Measurements from ENCODE around the gene C2CD5. TPM values are rescaled to one million over a fixed set of nuclear protein-coding genes. Genes with fewer than 3 reads are reported as not detected.

C2CD5 gene
- total RNA-seq, 2 donors from 2014 or later: 38.9 to 46.0 TPM

DNA sequence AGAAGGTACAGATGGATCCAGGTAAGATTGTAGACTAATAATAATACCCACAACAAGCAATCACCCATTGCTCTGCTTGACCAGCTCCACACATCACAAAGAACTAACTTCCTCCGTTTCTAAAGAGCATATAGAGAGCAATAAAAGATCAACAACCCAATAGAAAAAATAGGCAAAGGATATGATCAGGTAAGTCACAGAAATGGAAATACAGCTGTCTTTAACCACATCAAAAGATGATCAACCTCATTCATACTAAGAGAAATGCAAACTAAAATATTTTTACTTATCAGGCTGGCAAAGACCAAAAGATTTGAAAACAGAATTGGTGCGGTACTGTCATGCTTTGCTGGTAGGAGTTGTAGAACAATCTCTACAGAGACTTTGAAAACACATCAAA lies 8.9 kb downstream of the C2CD5 start:
- intact Hi-C loops (cut with DNase I): no loop called here
- no peaks in the 10 kb centered on the region for H3K4me1 ChIP-seq

GRCh38 chr12:22535038-22535437 lies 9.3 kb downstream of the C2CD5 start:
- Histone ChIP-seq H3K9me3 (no peaks in the 10 kb centered on the region), H3K9ac (ENCODE audit: low read depth in 2 of 2, low read length in 2 of 2) (no peak overlapping the region), H3K4me1 (no peaks in the 10 kb centered on the region), H3K27me3 (no peaks in the 10 kb centered on the region), H3K4me3 (no peak overlapping the region), H3K27ac (no peak overlapping the region), H3K36me3 (no peaks in the 10 kb centered on the region)
- intact Hi-C loops (cut with DNase I): no loop called here
- no peak for TF ChIP-seq CTCF (IDR thresholded peaks at IDR 0.05)
- DNase-seq: no peak

More for the DNA sequence above, 8.9 kb downstream of the C2CD5 start:
- no peaks in the 10 kb centered on the region for H3K27me3 ChIP-seq
- H3K27ac ChIP-seq: no peak overlapping the region
- H3K9ac ChIP-seq (ENCODE audit: low read depth in 2 of 2, low read length in 2 of 2): no peak overlapping the region
- H3K36me3 ChIP-seq: no peaks in the 10 kb centered on the region
- H3K4me3 ChIP-seq: no peak overlapping the region
- no peak for DNase-seq
- H3K9me3 ChIP-seq: no peaks in the 10 kb centered on the region
- TF ChIP-seq CTCF (IDR thresholded peaks at IDR 0.05): no peak

DNA sequence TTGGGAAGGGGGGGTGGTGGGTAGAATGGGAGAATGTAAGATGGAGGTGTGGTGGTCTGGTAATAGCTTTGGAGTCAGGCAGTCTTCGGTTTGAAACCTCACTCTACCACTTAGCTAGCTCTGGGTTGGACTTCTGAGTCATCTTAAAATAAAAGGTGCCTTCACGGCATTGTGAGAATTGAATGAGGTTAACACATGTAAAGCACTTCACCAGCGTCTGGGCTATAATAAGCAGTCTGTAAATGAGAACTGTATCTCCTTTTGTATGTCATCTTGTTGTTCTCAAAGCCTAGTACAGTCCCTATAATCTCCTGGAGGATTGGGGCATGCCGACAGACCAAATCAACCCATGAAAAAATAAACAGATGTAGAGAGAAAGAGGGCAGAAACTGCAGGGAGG lies 11.2 kb downstream of the C2CD5 start:
- H3K9ac ChIP-seq (ENCODE audit: low read depth in 2 of 2, low read length in 2 of 2): no peak overlapping the region
- no peak for TF ChIP-seq CTCF (IDR thresholded peaks at IDR 0.05)
- H3K9me3 ChIP-seq: no peaks in the 10 kb centered on the region
- H3K27me3 ChIP-seq: no peaks in the 10 kb centered on the region
- H3K4me1 ChIP-seq: no peaks in the 10 kb centered on the region
- no peak for DNase-seq
- no peak overlapping the region for H3K4me3 ChIP-seq
- no peaks in the 10 kb centered on the region for H3K36me3 ChIP-seq
- intact Hi-C loops (cut with DNase I): loop anchor here (5.0 kb wide), 1 partner anchor 99 kb away; no protein-coding TSS in a partner anchor
- no peak overlapping the region for H3K27ac ChIP-seq

- Histone ChIP-seq H3K9me3 (no peaks in the 10 kb centered on the region), H3K27ac (no peak overlapping the region), H3K4me3 (no peak overlapping the region), H3K9ac (ENCODE audit: low read depth in 2 of 2, low read length in 2 of 2) (no peak overlapping the region), H3K27me3 (no peaks in the 10 kb centered on the region), H3K36me3 (no peaks in the 10 kb centered on the region), H3K4me1 (no peaks in the 10 kb centered on the region)
- TF ChIP-seq CTCF (IDR thresholded peaks at IDR 0.05): no peak
- DNase-seq: no peak
- intact Hi-C loops (cut with DNase I): loop anchor here (5.0 kb wide), 1 partner anchor 100 kb away; no protein-coding TSS in a partner anchor
Observed at GRCh38 chr12:22532317-22532716, 12.0 kb downstream of the C2CD5 start.

DNA sequence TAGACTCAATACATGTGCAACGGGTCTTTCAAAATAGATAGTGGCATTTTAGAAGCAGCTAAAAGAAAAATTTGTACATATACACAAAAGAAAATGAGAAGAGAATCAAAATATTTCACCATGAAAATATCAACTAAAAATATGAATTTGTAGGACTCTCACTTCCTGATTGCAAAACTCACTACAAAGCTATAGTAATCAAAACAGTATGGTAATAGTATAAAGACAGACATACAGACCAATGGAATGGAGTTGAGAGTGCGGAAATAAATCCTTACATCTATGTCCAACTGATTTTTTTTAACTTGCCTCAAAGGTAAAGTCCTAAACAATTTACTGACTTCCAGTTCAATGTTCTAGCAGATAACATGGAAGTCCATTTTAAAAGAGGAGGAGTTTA lies 13.1 kb downstream of the C2CD5 start:
- H3K27ac ChIP-seq: no peak overlapping the region
- no peaks in the 10 kb centered on the region for H3K4me1 ChIP-seq
- DNase-seq: no peak

More for the DNA sequence above, 13.1 kb downstream of the C2CD5 start:
- H3K36me3 ChIP-seq: no peaks in the 10 kb centered on the region
- H3K27me3 ChIP-seq: no peaks in the 10 kb centered on the region
- TF ChIP-seq CTCF (IDR thresholded peaks at IDR 0.05): no peak
- no peak overlapping the region for H3K4me3 ChIP-seq
- intact Hi-C loops (cut with DNase I): loop anchor here (5.0 kb wide), 1 partner anchor 101 kb away; no protein-coding TSS in a partner anchor
- H3K9ac ChIP-seq (ENCODE audit: low read depth in 2 of 2, low read length in 2 of 2): no peak overlapping the region
- no peaks in the 10 kb centered on the region for H3K9me3 ChIP-seq

All from colonic mucosa (tissue), 4 donors.